ENCODE results near the gene ADCY5.

The ADCY5 gene

DNA sequence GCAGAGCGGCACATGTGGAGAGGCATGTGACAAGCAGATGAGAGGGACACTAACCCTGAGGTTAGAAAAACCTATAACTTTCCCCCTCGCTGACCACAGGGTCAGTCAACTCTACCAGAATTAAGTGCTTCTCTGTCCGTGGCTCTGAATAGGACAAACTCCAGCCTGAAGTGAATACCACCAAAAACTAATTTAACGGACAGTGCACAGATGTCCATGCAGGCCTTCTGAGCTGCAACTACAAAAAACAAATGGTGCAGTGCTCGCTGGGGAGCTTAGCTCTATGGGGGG is 59.3 kb downstream of the ADCY5 start:
- no peak for DNase-seq (ENCODE audit: low read depth)
- TF ChIP-seq CTCF (IDR thresholded peaks at IDR 0.05; ENCODE audit: low read depth, low read length, missing control alignments), result no peak
- no peak overlapping the region for H3K4me3 ChIP-seq (ENCODE audit: low read depth, low read length)

DNA sequence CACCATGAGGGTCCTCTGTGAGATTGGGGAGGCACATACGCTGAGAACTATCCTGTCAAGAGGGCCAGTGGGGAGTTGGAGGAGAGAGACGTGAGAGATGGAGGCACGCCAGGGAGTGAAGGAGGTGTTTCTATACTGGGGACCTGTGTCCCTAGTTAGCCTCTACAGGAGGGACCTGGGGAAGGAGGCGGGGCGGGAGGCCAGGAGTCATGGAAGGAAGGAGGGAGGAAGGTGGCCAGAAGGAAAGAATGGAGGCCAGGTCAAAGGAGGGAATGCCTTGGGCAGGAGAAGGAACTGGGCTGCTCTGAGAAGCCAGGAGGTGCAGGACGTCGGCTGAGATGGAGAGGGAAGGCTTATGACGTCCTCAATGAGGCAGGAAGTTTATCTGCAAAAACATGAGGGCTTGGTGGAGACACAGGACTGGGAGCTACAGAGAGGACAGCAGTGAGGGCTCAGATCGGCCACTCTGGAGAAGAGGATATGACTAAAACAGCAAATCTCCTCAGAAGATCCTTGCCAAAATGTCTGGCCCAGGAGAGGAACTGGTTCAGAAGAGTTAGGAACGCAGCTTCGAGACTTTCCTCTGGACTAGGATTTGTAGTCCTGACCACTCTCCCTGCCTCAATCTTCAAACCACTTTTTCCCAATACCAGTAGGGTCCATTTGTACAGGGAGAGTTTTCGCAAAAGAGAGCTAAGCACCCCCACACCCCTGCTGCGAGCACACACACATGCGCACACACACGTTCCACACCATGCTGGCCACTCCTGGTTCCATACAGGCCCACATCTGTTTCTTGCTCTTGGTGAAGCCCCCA is 59.9 kb downstream of the ADCY5 start:
- H3K4me3 ChIP-seq (ENCODE audit: low read depth, low read length), result no peak overlapping the region
- no peak for TF ChIP-seq CTCF (IDR thresholded peaks at IDR 0.05; ENCODE audit: low read depth, low read length, missing control alignments)
- DNase-seq (ENCODE audit: low read depth), result no peak

GRCh38 chr3:123388042-123388441 is 60.8 kb downstream of the ADCY5 start:
- no peak for DNase-seq (ENCODE audit: low read depth)
- no peak for TF ChIP-seq CTCF (IDR thresholded peaks at IDR 0.05; ENCODE audit: low read depth, low read length, missing control alignments)
- no peak overlapping the region for H3K4me3 ChIP-seq (ENCODE audit: low read depth, low read length)

- DNase-seq (ENCODE audit: low read depth), result no peak
- no peak for TF ChIP-seq CTCF (IDR thresholded peaks at IDR 0.05; ENCODE audit: low read depth, low read length, missing control alignments)
- no peak overlapping the region for H3K4me3 ChIP-seq (ENCODE audit: low read depth, low read length)
Measured at GRCh38 chr3:123387532-123387931, 61.4 kb downstream of the ADCY5 start.

DNA sequence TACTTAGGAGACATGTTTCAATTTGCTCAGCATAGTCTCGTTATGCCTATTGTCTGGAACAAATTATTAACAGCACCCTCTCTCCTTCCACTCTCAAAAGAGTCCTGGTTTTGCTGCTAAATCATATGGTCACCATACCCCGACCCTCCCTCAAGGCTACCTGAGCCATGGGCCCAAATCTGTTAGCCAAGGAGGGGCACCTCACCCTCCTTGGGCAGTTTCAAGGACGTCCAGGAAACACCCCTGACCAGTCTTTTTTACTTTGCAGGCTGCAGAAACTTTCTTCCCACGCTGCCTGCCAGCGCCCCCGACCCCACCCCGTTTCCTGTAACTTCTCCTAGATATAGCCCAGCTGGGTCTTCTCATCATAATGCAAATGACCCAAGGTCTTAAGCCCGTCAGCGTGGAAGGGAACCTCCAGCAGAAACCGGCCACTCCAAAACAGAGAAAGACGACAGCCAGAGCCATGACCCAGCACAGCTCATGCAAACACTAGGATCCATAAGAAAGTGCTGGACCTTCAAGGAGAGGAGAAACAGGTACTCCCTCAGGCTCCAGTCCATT is 62.3 kb downstream of the ADCY5 start:
- no peak for DNase-seq (ENCODE audit: low read depth)
- H3K4me3 ChIP-seq (ENCODE audit: low read depth, low read length), result no peak overlapping the region
- TF ChIP-seq CTCF (IDR thresholded peaks at IDR 0.05; ENCODE audit: low read depth, low read length, missing control alignments), result no peak

DNA sequence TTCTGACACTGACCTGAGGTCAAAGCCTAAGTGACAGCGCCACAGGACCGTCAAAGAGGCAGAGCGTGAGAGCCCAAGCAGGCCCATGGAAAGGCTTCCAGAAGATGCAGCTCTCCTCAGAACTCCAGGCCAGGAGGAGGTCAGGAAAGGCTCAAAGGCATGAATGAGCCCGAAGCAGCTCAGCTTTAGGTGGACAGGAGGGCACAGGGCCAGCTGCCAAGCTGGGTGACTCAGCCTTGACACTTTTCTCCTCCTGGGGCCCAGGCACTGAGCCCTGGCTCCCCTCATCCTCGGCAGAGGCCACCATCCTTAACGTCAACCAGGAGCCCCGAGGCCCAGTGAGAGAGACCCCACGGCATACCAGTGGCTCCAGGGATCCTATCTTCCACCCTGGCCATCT is 62.9 kb downstream of the ADCY5 start:
- TF ChIP-seq CTCF (IDR thresholded peaks at IDR 0.05; ENCODE audit: low read depth, low read length, missing control alignments), result no peak
- no peak for DNase-seq (ENCODE audit: low read depth)
- no peak overlapping the region for H3K4me3 ChIP-seq (ENCODE audit: low read depth, low read length)

DNA sequence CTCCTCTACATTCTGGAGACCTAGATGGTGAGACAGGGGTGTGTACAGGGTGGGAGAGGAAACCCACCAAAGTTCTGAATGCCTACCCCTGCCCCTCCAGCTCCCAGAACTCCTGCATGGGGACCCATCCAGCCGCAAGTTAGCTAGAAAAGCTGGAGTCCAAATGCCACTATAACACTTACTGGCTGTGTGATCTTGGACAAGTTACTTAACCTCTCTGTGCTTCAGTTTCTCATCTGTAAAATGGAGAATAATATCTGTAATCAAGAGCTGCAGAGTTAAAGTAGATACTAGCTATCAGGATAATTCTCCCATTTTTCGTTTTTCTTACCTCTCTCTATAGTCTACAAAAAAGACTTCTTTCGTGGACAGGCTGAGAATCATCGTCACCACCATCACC is 63.4 kb downstream of the ADCY5 start:
- no peak overlapping the region for H3K4me3 ChIP-seq (ENCODE audit: low read depth, low read length)
- DNase-seq (ENCODE audit: low read depth), result no peak
- TF ChIP-seq CTCF (IDR thresholded peaks at IDR 0.05; ENCODE audit: low read depth, low read length, missing control alignments), result no peak

Measured in GM12864 (cell line).